HepG2 (cell line): ENCODE data around the gene LHPP. TPM values are rescaled to one million over a fixed set of nuclear protein-coding genes. Genes with fewer than 3 reads are reported as not detected.

Experiments used
- ARNT2 ChIP-seq: sonication (generic); formaldehyde crosslinking; IDR thresholded peaks from 2 replicates; pipeline ENCODE4 v1.8.0; 2022; ENCODE audit warnings: mild to moderate bottlenecking, low read depth, missing genetic modification reagents, moderate library complexity
- BHLHE40 ChIP-seq: IDR thresholded peaks from 2 replicates; pipeline ENCODE4 v1.6.1; 2011; ENCODE audit warnings: low read length, improper control_type of control experiment
- FOXA3 ChIP-seq: IDR thresholded peaks from 2 replicates; pipeline ENCODE4 v1.6.1; 2016; ENCODE audit warnings: missing genetic modification reagents, missing compliant biosample characterization
- FOXK1 ChIP-seq: sonication (generic); formaldehyde crosslinking; IDR thresholded peaks from 2 replicates; pipeline ENCODE4 v1.4.0; 2020; ENCODE audit warnings: low read depth, missing genetic modification reagents, borderline replicate concordance
- JDP2 ChIP-seq: sonication (generic); formaldehyde crosslinking; IDR thresholded peaks from 2 replicates; pipeline ENCODE4 v1.8.1; 2022; ENCODE audit warnings: missing genetic modification reagents, borderline replicate concordance
- KDM5B ChIP-seq: sonication (generic); formaldehyde crosslinking; IDR thresholded peaks from 2 replicates; pipeline ENCODE4 v1.4.0; 2020; ENCODE audit warnings: missing genetic modification reagents, mild to moderate bottlenecking, borderline replicate concordance
- MEF2D ChIP-seq: sonication (generic); formaldehyde crosslinking; IDR thresholded peaks from 2 replicates; pipeline ENCODE4 v1.5.1; 2020; ENCODE audit warnings: mild to moderate bottlenecking, missing genetic modification reagents
- NFYC ChIP-seq: IDR thresholded peaks from 2 replicates; pipeline ENCODE4 v1.6.1; 2016; ENCODE audit warnings: missing genetic modification reagents, missing compliant biosample characterization
- NKX3-1 ChIP-seq: sonication (generic); formaldehyde crosslinking; IDR thresholded peaks from 2 replicates; pipeline ENCODE4 v1.5.0; 2020; ENCODE audit warnings: missing genetic modification reagents
- SSRP1 ChIP-seq: IDR thresholded peaks from 2 replicates; pipeline ENCODE4 v1.6.1; 2016; ENCODE audit warnings: control low read depth
- TAF1 ChIP-seq: sonication (generic); formaldehyde crosslinking; IDR thresholded peaks from 2 replicates; pipeline ENCODE4 v1.4.0; 2020; ENCODE audit warnings: missing genetic modification reagents
- THAP9 ChIP-seq: sonication (generic); formaldehyde crosslinking; IDR thresholded peaks from 2 replicates; pipeline ENCODE4; 2020; ENCODE audit warnings: missing genetic modification reagents, mild to moderate bottlenecking, borderline replicate concordance
- ZNF350 ChIP-seq: sonication (generic); formaldehyde crosslinking; IDR thresholded peaks from 2 replicates; pipeline ENCODE4 v1.4.0; 2020; ENCODE audit warnings: mild to moderate bottlenecking, low read depth, missing genetic modification reagents, borderline replicate concordance
- ZNF430 ChIP-seq: sonication (generic); formaldehyde crosslinking; IDR thresholded peaks from 2 replicates; pipeline ENCODE4 v1.9.0; 2021; ENCODE audit warnings: mild to moderate bottlenecking, missing genetic modification reagents
- ZNF543 ChIP-seq: sonication (generic); formaldehyde crosslinking; IDR thresholded peaks from 2 replicates; pipeline ENCODE4 v1.4.0; 2020; ENCODE audit warnings: mild to moderate bottlenecking, missing genetic modification reagents
- ZNF546 ChIP-seq: sonication (generic); formaldehyde crosslinking; conservative IDR thresholded peaks from 2 replicates; pipeline ENCODE4 v1.8.1; 2023; ENCODE audit warnings: mild to moderate bottlenecking, missing genetic modification reagents
- ZNF883 ChIP-seq: sonication (generic); formaldehyde crosslinking; IDR thresholded peaks from 2 replicates; pipeline ENCODE4 v1.5.1; 2020; ENCODE audit warnings: mild to moderate bottlenecking, missing genetic modification reagents; ENCODE audit errors: not compliant biosample characterization
- polyA plus RNA-seq, 8 experiments: library from polyadenylated mRNA; depleted of rRNA in 3 of 8; stranded (reverse) in 7 of 8; unstranded in 1 of 8; fragments of >200 nt; fragmentation: Illumina TruSeq in 4 of 8; extraction: Trizol in 4 of 8; gene quantifications; 2 replicates each; pipeline versions ENCODE4 v1.2.1 to v1.2.3, GENCODE V29; 2011 to 2016; ENCODE audit warnings: low read depth in 4 of 8, missing spikeins in 1 of 8, mixed read lengths in 1 of 8; ENCODE audit not compliant: insufficient read depth in 1 of 8
- total RNA-seq, 5 experiments: library from RNA; depleted of rRNA; stranded (reverse); fragments of >200 nt; fragmentation: Illumina TruSeq; extraction: Trizol; gene quantifications; 2 replicates each; pipeline ENCODE4 v1.2.3, GENCODE V29; 2016; ENCODE audit warnings: low read depth in 1 of 5
- TF ChIP-seq, protein P1 (sequence below): IDR thresholded peaks from 2 replicates; pipeline ENCODE4 v1.6.1; 2016
- TF ChIP-seq, protein P2 (sequence below): sonication (generic); formaldehyde crosslinking; IDR thresholded peaks from 2 replicates; pipeline ENCODE4 v1.5.1; 2020; ENCODE audit warnings: mild to moderate bottlenecking, missing genetic modification reagents, moderate library complexity
- TF ChIP-seq, protein P3 (sequence below): sonication (generic); IDR thresholded peaks from 2 replicates; pipeline ENCODE4 v1.6.1; 2016; ENCODE audit warnings: low read depth, borderline replicate concordance

LHPP gene
- total and polyA plus RNA-seq, 2 of the 13 experiments (the other 11 are each of a cell fraction or from before 2014, with no cell fraction given): 5.2 to 13.1 TPM

GRCh38 chr10:124418726-124419501 is 42.7 kb upstream of the LHPP start, which contains the start of gene OAT (continued):
- TF ChIP-seq, protein P1, sequence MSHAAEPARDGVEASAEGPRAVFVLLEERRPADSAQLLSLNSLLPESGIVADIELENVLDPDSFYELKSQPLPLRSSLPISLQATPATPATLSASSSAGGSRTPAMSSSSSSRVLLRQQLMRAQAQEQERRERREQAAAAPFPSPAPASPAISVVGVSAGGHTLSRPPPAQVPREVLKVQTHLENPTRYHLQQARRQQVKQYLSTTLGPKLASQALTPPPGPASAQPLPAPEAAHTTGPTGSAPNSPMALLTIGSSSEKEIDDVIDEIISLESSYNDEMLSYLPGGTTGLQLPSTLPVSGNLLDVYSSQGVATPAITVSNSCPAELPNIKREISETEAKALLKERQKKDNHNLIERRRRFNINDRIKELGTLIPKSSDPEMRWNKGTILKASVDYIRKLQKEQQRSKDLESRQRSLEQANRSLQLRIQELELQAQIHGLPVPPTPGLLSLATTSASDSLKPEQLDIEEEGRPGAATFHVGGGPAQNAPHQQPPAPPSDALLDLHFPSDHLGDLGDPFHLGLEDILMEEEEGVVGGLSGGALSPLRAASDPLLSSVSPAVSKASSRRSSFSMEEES (CRISPR knock-in tag): 0 out of 2 replicates have a peak, but pooled peaks have one; percentile 22
- TF ChIP-seq MEF2D (CRISPR knock-in tag) (no peak), FOXK1 (CRISPR knock-in tag) (0 out of 2 replicates have a peak, but pooled peaks have one; percentile 24), THAP9 (CRISPR knock-in tag) (peak; percentile 41; the same call in 1 of the 2 replicates), ZNF350 (CRISPR knock-in tag) (peak; percentile 45; the same call in 1 of the 2 replicates), ZNF430 (CRISPR knock-in tag) (peak; percentile 57), ZNF883 (CRISPR knock-in tag) (peak; percentile 59), ZNF543 (CRISPR knock-in tag) (no peak), NFYC (peak; percentile 89), ARNT2 (CRISPR knock-in tag) (peak; percentile 48; the same call in 1 of the 2 replicates), SSRP1 (CRISPR knock-in tag) (no peak), TAF1 (CRISPR knock-in tag) (peak; percentile 81; the same call in 1 of the 2 replicates), FOXA3 (peak; percentile 29; the same call in 1 of the 2 replicates), KDM5B (CRISPR knock-in tag) (no peak; the same call in 1 of the 2 replicates), NKX3-1 (CRISPR knock-in tag) (no peak), BHLHE40 (no peak), ZNF546 (CRISPR knock-in tag) (0 out of 2 replicates have a peak, but pooled peaks have one; percentile 34), JDP2 (no peak)
- TF ChIP-seq, protein P2, sequence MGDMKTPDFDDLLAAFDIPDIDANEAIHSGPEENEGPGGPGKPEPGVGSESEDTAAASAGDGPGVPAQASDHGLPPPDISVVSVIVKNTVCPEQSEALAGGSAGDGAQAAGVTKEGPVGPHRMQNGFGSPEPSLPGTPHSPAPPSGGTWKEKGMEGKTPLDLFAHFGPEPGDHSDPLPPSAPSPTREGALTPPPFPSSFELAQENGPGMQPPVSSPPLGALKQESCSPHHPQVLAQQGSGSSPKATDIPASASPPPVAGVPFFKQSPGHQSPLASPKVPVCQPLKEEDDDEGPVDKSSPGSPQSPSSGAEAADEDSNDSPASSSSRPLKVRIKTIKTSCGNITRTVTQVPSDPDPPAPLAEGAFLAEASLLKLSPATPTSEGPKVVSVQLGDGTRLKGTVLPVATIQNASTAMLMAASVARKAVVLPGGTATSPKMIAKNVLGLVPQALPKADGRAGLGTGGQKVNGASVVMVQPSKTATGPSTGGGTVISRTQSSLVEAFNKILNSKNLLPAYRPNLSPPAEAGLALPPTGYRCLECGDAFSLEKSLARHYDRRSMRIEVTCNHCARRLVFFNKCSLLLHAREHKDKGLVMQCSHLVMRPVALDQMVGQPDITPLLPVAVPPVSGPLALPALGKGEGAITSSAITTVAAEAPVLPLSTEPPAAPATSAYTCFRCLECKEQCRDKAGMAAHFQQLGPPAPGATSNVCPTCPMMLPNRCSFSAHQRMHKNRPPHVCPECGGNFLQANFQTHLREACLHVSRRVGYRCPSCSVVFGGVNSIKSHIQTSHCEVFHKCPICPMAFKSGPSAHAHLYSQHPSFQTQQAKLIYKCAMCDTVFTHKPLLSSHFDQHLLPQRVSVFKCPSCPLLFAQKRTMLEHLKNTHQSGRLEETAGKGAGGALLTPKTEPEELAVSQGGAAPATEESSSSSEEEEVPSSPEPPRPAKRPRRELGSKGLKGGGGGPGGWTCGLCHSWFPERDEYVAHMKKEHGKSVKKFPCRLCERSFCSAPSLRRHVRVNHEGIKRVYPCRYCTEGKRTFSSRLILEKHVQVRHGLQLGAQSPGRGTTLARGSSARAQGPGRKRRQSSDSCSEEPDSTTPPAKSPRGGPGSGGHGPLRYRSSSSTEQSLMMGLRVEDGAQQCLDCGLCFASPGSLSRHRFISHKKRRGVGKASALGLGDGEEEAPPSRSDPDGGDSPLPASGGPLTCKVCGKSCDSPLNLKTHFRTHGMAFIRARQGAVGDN (CRISPR knock-in tag): peak; percentile 82
- TF ChIP-seq, protein P3, sequence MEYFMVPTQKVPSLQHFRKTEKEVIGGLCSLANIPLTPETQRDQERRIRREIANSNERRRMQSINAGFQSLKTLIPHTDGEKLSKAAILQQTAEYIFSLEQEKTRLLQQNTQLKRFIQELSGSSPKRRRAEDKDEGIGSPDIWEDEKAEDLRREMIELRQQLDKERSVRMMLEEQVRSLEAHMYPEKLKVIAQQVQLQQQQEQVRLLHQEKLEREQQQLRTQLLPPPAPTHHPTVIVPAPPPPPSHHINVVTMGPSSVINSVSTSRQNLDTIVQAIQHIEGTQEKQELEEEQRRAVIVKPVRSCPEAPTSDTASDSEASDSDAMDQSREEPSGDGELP: peak; percentile 69; the same call in 1 of the 2 replicates
